ENCODE measurements around the gene CHCHD3.
A peak's percentile ranks its signal among the peaks of the same experiment; 100 is the strongest.

The CHCHD3 gene

DNA sequence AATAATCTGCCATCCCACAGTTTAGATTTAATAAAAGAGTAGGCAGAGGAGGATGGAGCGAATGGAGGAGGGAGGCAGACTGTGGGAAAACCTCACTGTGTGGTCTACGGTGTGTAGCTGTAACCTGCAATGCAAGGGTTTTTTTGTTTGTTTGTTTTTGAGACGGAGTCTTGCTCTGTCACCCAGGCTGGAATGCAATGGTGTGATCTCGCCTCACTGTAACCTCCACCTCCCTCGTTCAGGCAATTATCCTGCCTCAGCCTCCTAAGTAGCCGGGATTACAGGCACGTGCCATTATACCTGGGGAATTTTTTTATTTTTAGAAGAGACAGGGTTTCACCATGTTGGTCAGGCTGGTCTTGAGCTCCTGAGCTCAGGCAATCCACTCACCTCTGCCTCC is 321.0 kb downstream of the CHCHD3 start:
- H3K4me1 ChIP-seq (ENCODE audit: control insufficient read depth, insufficient read depth, low read length): peaks cover 3% of the 10 kb centered on the region; the same call in 1 of the 2 replicates
- no peaks in the 10 kb centered on the region for H3K36me3 ChIP-seq (ENCODE audit: control insufficient read depth, insufficient read depth, low read length)
- no peak overlapping the region for H3K27ac ChIP-seq (ENCODE audit: low read depth, low read length)
- no peak overlapping the region for H3K4me3 ChIP-seq (ENCODE audit: low read depth, low read length)
- no peak overlapping the region for H3K9ac ChIP-seq (ENCODE audit: low read length)
- H3K27me3 ChIP-seq (ENCODE audit: control insufficient read depth, insufficient read depth, low read length): no peaks in the 10 kb centered on the region
- peaks cover 8% of the 10 kb centered on the region; the same call in 1 of the 2 replicates for H3K9me3 ChIP-seq (ENCODE audit: control insufficient read depth, insufficient read depth, low read depth, low read length)

DNA sequence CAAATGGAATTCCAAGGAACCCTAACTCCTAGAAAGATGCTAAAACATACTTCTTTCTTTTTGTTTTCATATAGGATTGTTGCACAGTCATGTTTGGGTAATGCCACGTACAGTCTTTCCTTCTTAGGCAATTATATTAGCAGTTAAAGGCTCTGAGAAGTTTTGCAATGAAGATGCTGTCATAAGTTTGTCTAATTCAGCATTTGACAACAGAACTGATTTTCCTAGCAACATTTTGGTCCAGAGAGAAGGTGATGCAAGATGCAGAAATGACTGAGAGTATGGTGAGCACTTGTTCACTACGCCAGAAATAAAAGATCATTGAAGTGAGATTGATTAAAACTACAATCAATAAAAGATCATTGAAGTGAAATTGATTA is 321.7 kb downstream of the CHCHD3 start:
- Histone ChIP-seq H3K9me3 (ENCODE audit: control insufficient read depth, insufficient read depth, low read depth, low read length) (peaks cover 8% of the 10 kb centered on the region; the same call in 1 of the 2 replicates), H3K4me3 (ENCODE audit: low read depth, low read length) (no peak overlapping the region), H3K27me3 (ENCODE audit: control insufficient read depth, insufficient read depth, low read length) (no peaks in the 10 kb centered on the region), H3K27ac (ENCODE audit: low read depth, low read length) (no peak overlapping the region), H3K36me3 (ENCODE audit: control insufficient read depth, insufficient read depth, low read length) (no peaks in the 10 kb centered on the region), H3K9ac (ENCODE audit: low read length) (no peak overlapping the region), H3K4me1 (ENCODE audit: control insufficient read depth, insufficient read depth, low read length) (peaks cover 3% of the 10 kb centered on the region; the same call in 1 of the 2 replicates)

DNA sequence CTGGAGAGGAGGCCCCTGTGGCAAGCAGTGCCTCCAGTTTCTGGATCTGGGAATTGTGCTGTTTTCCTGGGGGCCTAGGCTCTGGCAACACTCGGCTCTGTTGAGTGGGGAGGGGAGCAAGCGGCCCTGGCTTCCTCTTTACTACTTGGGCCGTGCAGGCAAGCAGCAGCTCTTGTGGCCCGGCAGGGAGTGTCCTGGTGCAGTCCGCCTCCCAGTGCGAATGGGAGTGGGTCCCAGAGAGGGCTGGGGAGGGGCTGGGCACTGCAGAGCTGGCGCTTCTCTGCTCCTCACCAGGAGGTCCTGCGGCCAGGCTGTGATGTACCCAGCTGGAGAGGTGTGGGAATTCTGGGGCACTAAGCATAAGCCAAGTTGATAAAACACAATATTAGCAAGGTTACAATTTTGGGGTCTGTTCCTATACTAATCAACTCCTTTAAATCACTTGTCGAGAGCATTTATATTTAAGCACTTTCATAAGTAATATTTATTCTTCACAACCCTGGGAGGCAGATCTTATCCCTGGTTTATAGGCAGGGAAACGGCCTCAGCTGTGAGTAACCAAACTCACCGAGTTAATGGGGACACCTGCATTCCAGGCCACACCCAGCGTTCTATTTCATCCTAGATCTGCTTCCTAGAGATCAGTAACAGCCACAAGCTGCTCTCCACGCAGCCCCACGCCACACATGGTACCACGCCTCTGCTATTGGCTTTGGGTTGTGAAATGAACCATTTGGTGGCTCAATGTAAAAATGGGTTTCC is 322.2 kb downstream of the CHCHD3 start:
- H3K4me3 ChIP-seq (ENCODE audit: low read depth, low read length): no peak overlapping the region
- peaks cover 3% of the 10 kb centered on the region; the same call in 1 of the 2 replicates for H3K4me1 ChIP-seq (ENCODE audit: control insufficient read depth, insufficient read depth, low read length)
- H3K36me3 ChIP-seq (ENCODE audit: control insufficient read depth, insufficient read depth, low read length): no peaks in the 10 kb centered on the region
- no peaks in the 10 kb centered on the region for H3K27me3 ChIP-seq (ENCODE audit: control insufficient read depth, insufficient read depth, low read length)
- no peak overlapping the region for H3K9ac ChIP-seq (ENCODE audit: low read length)
- H3K27ac ChIP-seq (ENCODE audit: low read depth, low read length): no peak overlapping the region
- H3K9me3 ChIP-seq (ENCODE audit: control insufficient read depth, insufficient read depth, low read depth, low read length): peaks cover 8% of the 10 kb centered on the region; the same call in 1 of the 2 replicates

DNA sequence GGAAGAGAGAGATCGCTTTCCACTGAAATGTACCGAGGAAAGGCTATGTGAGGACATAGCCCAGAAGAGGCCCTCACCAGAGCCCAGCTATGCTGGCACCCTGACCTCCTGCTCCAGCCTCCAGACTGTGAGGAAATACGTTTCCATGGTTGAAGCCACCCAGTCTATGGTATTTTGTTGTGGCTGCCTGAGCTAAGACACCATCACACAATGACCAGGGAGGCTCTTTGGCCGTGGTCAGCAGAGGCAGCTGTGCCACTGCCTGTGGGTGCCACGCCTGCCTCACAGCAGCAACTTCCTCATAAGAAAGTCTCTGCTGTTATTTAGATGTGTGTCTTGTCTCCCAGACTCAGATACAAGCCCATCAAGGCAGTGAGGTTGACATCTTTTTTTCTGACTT is 322.9 kb downstream of the CHCHD3 start:
- Histone ChIP-seq H3K4me1 (ENCODE audit: control insufficient read depth, insufficient read depth, low read length) (peaks cover 3% of the 10 kb centered on the region; the same call in 1 of the 2 replicates), H3K9me3 (ENCODE audit: control insufficient read depth, insufficient read depth, low read depth, low read length) (peaks cover 8% of the 10 kb centered on the region; the same call in 1 of the 2 replicates), H3K36me3 (ENCODE audit: control insufficient read depth, insufficient read depth, low read length) (no peaks in the 10 kb centered on the region), H3K4me3 (ENCODE audit: low read depth, low read length) (no peak overlapping the region), H3K27ac (ENCODE audit: low read depth, low read length) (no peak overlapping the region), H3K27me3 (ENCODE audit: control insufficient read depth, insufficient read depth, low read length) (no peaks in the 10 kb centered on the region), H3K9ac (ENCODE audit: low read length) (no peak overlapping the region)

GRCh38 chr7:132757783-132758182 is 324.1 kb downstream of the CHCHD3 start:
- Histone ChIP-seq H3K4me1 (ENCODE audit: control insufficient read depth, insufficient read depth, low read length) (peaks cover 3% of the 10 kb centered on the region; the same call in 1 of the 2 replicates), H3K9ac (ENCODE audit: low read length) (no peak overlapping the region), H3K9me3 (ENCODE audit: control insufficient read depth, insufficient read depth, low read depth, low read length) (peaks cover 8% of the 10 kb centered on the region; the same call in 1 of the 2 replicates), H3K36me3 (ENCODE audit: control insufficient read depth, insufficient read depth, low read length) (no peaks in the 10 kb centered on the region), H3K27me3 (ENCODE audit: control insufficient read depth, insufficient read depth, low read length) (no peaks in the 10 kb centered on the region), H3K27ac (ENCODE audit: low read depth, low read length) (no peak overlapping the region), H3K4me3 (ENCODE audit: low read depth, low read length) (no peak overlapping the region)

- no peak overlapping the region for H3K4me3 ChIP-seq (ENCODE audit: low read depth, low read length)
- no peaks in the 10 kb centered on the region for H3K27me3 ChIP-seq (ENCODE audit: control insufficient read depth, insufficient read depth, low read length)
- H3K9me3 ChIP-seq (ENCODE audit: control insufficient read depth, insufficient read depth, low read depth, low read length): peaks cover 8% of the 10 kb centered on the region; the same call in 1 of the 2 replicates
- no peak overlapping the region for H3K9ac ChIP-seq (ENCODE audit: low read length)
- H3K4me1 ChIP-seq (ENCODE audit: control insufficient read depth, insufficient read depth, low read length): peaks cover 3% of the 10 kb centered on the region; the same call in 1 of the 2 replicates
- no peaks in the 10 kb centered on the region for H3K36me3 ChIP-seq (ENCODE audit: control insufficient read depth, insufficient read depth, low read length)
- no peak overlapping the region for H3K27ac ChIP-seq (ENCODE audit: low read depth, low read length)
Measured at GRCh38 chr7:132756484-132756990, 325.4 kb downstream of the CHCHD3 start.

DNA sequence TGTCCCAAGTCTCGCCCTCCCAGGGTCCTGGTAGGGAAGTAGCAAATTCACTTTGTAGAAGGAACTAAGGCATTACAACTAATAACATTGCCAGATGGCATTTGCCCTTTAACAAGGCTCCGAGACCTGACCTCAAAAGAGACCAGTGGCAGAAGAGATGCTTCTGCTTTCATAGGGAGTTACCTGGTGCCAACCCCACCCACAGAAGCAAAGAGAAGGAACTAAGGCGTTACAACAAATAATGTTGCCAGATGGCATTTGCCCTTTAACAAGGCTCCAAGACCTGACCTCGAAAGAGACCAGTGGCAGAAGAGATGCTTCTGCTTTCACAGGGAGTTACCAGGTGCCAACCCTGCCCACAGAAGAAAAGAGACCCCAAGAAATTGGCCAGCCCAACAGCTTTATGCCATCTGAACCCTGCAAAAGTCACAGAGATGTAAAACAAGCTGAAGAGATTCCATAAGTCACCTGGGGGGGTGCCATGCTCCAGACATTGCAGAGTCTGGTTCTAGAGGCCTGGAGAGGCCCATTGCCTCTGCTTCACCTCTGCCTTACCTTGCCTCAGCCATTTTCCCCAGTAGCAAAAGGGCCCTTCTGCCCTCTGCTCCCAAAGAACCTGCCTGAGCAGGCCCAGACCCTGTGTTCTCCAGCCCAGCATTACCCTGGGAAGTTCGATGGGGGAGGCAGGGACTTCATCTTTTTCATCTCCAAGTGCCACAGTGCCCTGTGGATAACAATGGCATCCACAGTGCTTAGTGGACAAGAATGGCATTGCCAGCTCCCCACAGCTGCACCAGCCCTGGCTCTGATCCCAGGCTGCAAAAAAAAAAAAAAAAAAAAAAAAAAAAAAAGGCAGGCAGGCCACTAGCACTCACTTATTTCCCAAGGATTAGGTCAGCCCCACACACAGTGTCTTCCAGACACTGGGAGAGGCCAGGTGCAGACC is 326.1 kb downstream of the CHCHD3 start:
- no peak overlapping the region for H3K9ac ChIP-seq (ENCODE audit: low read length)
- no peak overlapping the region for H3K27ac ChIP-seq (ENCODE audit: low read depth, low read length)
- peaks cover 8% of the 10 kb centered on the region; the same call in 1 of the 2 replicates for H3K9me3 ChIP-seq (ENCODE audit: control insufficient read depth, insufficient read depth, low read depth, low read length)
- H3K4me1 ChIP-seq (ENCODE audit: control insufficient read depth, insufficient read depth, low read length): peaks cover 6% of the 10 kb centered on the region
- no peaks in the 10 kb centered on the region for H3K27me3 ChIP-seq (ENCODE audit: control insufficient read depth, insufficient read depth, low read length)
- no peaks in the 10 kb centered on the region for H3K36me3 ChIP-seq (ENCODE audit: control insufficient read depth, insufficient read depth, low read length)
- H3K4me3 ChIP-seq (ENCODE audit: low read depth, low read length): no peak overlapping the region

GRCh38 chr7:132752431-132752830 is 329.5 kb downstream of the CHCHD3 start:
- peaks cover 5% of the 10 kb centered on the region for H3K4me1 ChIP-seq (ENCODE audit: control insufficient read depth, insufficient read depth, low read length)
- H3K27ac ChIP-seq (ENCODE audit: low read depth, low read length): no peak overlapping the region
- no peak overlapping the region for H3K4me3 ChIP-seq (ENCODE audit: low read depth, low read length)
- H3K9ac ChIP-seq (ENCODE audit: low read length): no peak overlapping the region
- H3K9me3 ChIP-seq (ENCODE audit: control insufficient read depth, insufficient read depth, low read depth, low read length): 0 out of 2 replicates have a peak, but pooled peaks cover 2% of the 10 kb centered on the region
- H3K27me3 ChIP-seq (ENCODE audit: control insufficient read depth, insufficient read depth, low read length): no peaks in the 10 kb centered on the region
- H3K36me3 ChIP-seq (ENCODE audit: control insufficient read depth, insufficient read depth, low read length): no peaks in the 10 kb centered on the region

- H3K36me3 ChIP-seq (ENCODE audit: control insufficient read depth, insufficient read depth, low read length): no peaks in the 10 kb centered on the region
- H3K9ac ChIP-seq (ENCODE audit: low read length): no peak overlapping the region
- H3K27ac ChIP-seq (ENCODE audit: low read depth, low read length): no peak overlapping the region
- H3K27me3 ChIP-seq (ENCODE audit: control insufficient read depth, insufficient read depth, low read length): no peaks in the 10 kb centered on the region
- no peaks in the 10 kb centered on the region for H3K9me3 ChIP-seq (ENCODE audit: control insufficient read depth, insufficient read depth, low read depth, low read length)
- peaks cover 5% of the 10 kb centered on the region for H3K4me1 ChIP-seq (ENCODE audit: control insufficient read depth, insufficient read depth, low read length)
- no peak overlapping the region; the same call in 1 of the 2 replicates for H3K4me3 ChIP-seq (ENCODE audit: low read depth, low read length)
Measured at GRCh38 chr7:132751244-132751647, 330.6 kb downstream of the CHCHD3 start.

DNA sequence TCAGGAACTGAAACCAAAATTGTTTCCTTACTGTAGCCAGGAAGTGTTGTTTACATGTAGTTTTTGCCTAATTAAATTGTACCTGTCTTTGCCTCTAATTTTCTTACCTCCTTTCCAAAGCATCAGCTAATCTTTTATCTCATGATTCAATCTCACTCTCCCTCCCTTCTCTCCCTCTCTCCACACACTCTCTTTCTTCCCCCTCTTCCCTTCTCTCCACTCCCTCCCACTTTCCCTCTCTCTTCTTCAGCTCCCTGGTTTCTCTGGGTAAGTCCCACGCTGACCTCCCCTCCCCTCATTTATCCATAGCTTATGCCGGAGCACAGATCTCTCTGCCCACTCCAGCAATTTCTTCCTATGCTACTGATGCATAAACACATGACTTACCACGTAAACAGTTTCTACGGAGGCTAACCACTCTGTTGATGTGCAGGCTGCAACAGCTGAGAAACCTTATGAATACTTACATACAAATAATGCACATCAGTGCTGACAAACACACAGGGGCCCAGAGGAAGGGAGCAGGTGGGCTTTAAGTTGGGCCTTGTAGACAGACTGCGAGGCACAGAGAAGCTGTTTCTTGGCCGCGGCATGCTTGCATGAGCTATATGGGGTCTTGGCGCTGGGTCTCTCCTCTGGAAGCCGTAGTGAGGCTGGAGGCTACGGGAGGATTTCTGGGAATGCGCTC is 331.2 kb downstream of the CHCHD3 start:
- H3K36me3 ChIP-seq (ENCODE audit: control insufficient read depth, insufficient read depth, low read length): no peaks in the 10 kb centered on the region
- H3K9me3 ChIP-seq (ENCODE audit: control insufficient read depth, insufficient read depth, low read depth, low read length): no peaks in the 10 kb centered on the region
- H3K4me3 ChIP-seq (ENCODE audit: low read depth, low read length): peak overlapping the region; percentile 13; the same call in 1 of the 2 replicates
- H3K4me1 ChIP-seq (ENCODE audit: control insufficient read depth, insufficient read depth, low read length): peaks cover 5% of the 10 kb centered on the region
- no peak overlapping the region for H3K9ac ChIP-seq (ENCODE audit: low read length)
- no peaks in the 10 kb centered on the region for H3K27me3 ChIP-seq (ENCODE audit: control insufficient read depth, insufficient read depth, low read length)
- no peak overlapping the region for H3K27ac ChIP-seq (ENCODE audit: low read depth, low read length)
